HL-60 (cell line): ENCODE data around the gene C11orf86.

Experiments used
- DNase-seq, 2 experiments: peaks; one replicate each; pipeline ENCODE4 v3.0.0-alpha.2; 2010 to 2020; ENCODE audit warnings: low read depth in 1 of 2, low spot score in 1 of 2
- H3K27ac ChIP-seq: fragments of 250-450 bp; sonication (Bioruptor Pico); replicated peaks from 2 replicates; pipeline ENCODE4 v1.5.1; 2020; ENCODE audit warnings: mild to moderate bottlenecking, moderate library complexity
- H3K27me3 ChIP-seq: fragments of 250-450 bp; sonication (Bioruptor Pico); 2 replicates; pipeline ENCODE4 v1.5.1; 2021; ENCODE audit warnings: mild to moderate bottlenecking, moderate library complexity; ENCODE audit not compliant: insufficient read depth, poor library complexity, severe bottlenecking
- H3K4me3 ChIP-seq: replicated peaks from 2 replicates; pipeline ENCODE4 v1.5.1; 2011; ENCODE audit warnings: mild to moderate bottlenecking, control low read depth, low read length; ENCODE audit not compliant: insufficient read depth
- CTCF ChIP-seq: IDR thresholded peaks from one replicate; pipeline ENCODE4 v1.5.1; 2011; ENCODE audit warnings: low read length, control low read depth, inconsistent platforms; ENCODE audit not compliant: insufficient read depth
- GABPA ChIP-seq: IDR thresholded peaks from 2 replicates; pipeline ENCODE4 v1.6.1; 2012; ENCODE audit warnings: low read depth
- POLR2AphosphoS5 ChIP-seq: IDR thresholded peaks from 2 replicates; pipeline ENCODE4 v1.6.1; 2012; ENCODE audit warnings: low read depth
- SPI1 ChIP-seq: IDR thresholded peaks from 2 replicates; pipeline ENCODE4 v1.6.1; 2012; ENCODE audit warnings: low read depth, mild to moderate bottlenecking, borderline replicate concordance
- long read RNA-seq: library from polyadenylated mRNA; unstranded; transcript quantifications from one replicate; pipeline ENCODE4 v2.0.0, GENCODE V29; 2020
- TF ChIP-seq, protein P1 (sequence below): IDR thresholded peaks from 2 replicates; pipeline ENCODE4 v1.6.1; 2012; ENCODE audit warnings: low read depth; ENCODE audit not compliant: insufficient replicate concordance

C11orf86 gene, protein sequence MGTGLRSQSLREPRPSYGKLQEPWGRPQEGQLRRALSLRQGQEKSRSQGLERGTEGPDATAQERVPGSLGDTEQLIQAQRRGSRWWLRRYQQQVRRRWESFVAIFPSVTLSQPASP
- long read RNA-seq = 0 reads

DNA sequence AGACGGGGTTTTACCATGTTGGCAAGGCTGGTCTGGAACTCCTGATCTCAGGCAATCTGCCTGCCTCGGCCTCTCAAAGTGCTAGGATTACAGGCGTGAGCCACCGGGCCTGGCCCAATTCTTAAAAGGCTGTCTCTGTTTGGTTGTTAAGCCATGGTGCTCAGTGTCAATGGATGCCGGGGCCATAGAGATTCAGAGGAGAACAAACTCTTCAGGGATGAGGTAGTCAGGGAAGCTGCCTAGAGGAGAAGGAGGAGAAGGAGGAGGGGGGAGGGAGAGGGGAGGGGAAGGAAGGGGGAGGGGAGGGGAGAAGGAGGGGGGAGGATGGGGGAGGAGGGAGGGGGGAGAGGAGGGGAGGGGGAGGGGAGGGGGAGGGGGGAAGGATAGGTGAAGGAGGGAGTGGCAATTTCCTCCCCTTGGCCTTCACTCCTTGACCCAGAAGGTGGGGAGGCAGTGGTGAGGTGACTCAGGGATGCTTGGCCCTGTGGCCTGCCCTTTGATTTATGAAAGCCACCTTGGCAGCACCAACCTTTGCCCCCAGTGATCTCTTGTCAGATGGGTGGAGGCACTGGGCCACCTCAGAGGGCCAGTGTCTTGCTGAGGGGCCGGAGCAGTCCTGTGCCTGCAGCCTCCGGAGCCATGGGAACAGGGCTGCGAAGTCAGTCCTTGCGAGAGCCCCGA, at the start of gene C11orf86:
Gene C11orf86, plus strand, starts transcription at position 581 of the 681 bp plus-strand sequence. Its CDS starts 59 bp downstream, at position 640.
- Histone ChIP-seq H3K4me3 (no peak within 1 kb of the TSS), H3K27me3 (no peaks in the 10 kb centered on the region), H3K27ac (no peak within 1 kb of the TSS)
- no peak for DNase-seq
- TF ChIP-seq GABPA (no peak), SPI1 (no peak), CTCF (no peak), POLR2AphosphoS5 (no peak)
- TF ChIP-seq, protein P1, sequence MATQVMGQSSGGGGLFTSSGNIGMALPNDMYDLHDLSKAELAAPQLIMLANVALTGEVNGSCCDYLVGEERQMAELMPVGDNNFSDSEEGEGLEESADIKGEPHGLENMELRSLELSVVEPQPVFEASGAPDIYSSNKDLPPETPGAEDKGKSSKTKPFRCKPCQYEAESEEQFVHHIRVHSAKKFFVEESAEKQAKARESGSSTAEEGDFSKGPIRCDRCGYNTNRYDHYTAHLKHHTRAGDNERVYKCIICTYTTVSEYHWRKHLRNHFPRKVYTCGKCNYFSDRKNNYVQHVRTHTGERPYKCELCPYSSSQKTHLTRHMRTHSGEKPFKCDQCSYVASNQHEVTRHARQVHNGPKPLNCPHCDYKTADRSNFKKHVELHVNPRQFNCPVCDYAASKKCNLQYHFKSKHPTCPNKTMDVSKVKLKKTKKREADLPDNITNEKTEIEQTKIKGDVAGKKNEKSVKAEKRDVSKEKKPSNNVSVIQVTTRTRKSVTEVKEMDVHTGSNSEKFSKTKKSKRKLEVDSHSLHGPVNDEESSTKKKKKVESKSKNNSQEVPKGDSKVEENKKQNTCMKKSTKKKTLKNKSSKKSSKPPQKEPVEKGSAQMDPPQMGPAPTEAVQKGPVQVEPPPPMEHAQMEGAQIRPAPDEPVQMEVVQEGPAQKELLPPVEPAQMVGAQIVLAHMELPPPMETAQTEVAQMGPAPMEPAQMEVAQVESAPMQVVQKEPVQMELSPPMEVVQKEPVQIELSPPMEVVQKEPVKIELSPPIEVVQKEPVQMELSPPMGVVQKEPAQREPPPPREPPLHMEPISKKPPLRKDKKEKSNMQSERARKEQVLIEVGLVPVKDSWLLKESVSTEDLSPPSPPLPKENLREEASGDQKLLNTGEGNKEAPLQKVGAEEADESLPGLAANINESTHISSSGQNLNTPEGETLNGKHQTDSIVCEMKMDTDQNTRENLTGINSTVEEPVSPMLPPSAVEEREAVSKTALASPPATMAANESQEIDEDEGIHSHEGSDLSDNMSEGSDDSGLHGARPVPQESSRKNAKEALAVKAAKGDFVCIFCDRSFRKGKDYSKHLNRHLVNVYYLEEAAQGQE = no peak

DNA sequence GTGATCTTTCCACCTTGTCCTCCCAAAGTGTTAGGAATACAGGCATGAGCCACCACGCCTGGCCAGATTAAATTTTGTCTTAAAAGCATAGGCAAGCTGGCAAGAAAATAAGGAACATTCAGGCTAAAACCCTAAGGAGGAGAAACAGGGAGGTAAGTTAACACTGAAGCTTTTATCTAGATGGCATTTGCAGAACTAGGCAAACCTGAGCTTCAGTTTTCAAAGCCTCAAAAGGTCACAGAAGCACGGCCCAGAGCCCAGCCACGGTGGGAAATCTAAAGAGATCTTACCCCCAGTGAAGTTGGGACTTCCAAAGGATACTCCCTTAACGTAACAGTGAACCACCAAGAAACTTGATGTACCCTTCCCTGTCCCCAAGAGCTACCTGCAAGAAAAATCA, 45.4 kb upstream of the C11orf86 start:
- TF ChIP-seq SPI1 = no peak
- no peak for TF ChIP-seq POLR2AphosphoS5
- TF ChIP-seq, protein P1 = no peak
- TF ChIP-seq CTCF = no peak
- no peak for TF ChIP-seq GABPA
- Histone ChIP-seq H3K4me3 (no peak overlapping the region), H3K27me3 (no peaks in the 10 kb centered on the region), H3K27ac (no peak overlapping the region)
- DNase-seq = no peak

GRCh38 chr11:66932543-66932942, 42.6 kb upstream of the C11orf86 start:
- DNase-seq = no peak
- Histone ChIP-seq H3K27ac (no peak overlapping the region), H3K27me3 (no peaks in the 10 kb centered on the region), H3K4me3 (no peak overlapping the region)
- TF ChIP-seq GABPA (no peak), SPI1 (no peak), CTCF (no peak), POLR2AphosphoS5 (no peak)
- TF ChIP-seq, protein P1 = no peak
